H9 (cell line): ENCODE data around the gene ATP8B4. TPM values are rescaled to one million over a fixed set of nuclear protein-coding genes. Genes with fewer than 3 reads are reported as not detected.

ENCODE experiments used
- DNase-seq: peaks from one replicate; pipeline ENCODE4 v3.0.0-alpha.2; 2017
- H2AFZ ChIP-seq: one replicate; pipeline ENCODE4 v1.6.1; 2013; ENCODE audit warnings: mild to moderate bottlenecking, low read length, control low read depth, moderate library complexity
- H2AK5ac ChIP-seq: 2 replicates; pipeline ENCODE4 v1.6.1; 2013; ENCODE audit warnings: low read length, control low read depth, mixed read lengths; ENCODE audit not compliant: insufficient read length
- H2BK120ac ChIP-seq: one replicate; pipeline ENCODE4 v1.6.1; 2013; ENCODE audit warnings: low read depth, mild to moderate bottlenecking, low read length, control low read depth, inconsistent platforms; ENCODE audit not compliant: poor library complexity, severe bottlenecking
- H2BK12ac ChIP-seq: 2 replicates; pipeline ENCODE4 v1.6.1; 2013; ENCODE audit warnings: low read length, control low read depth, mixed read lengths, low read depth; ENCODE audit not compliant: insufficient read length
- H2BK15ac ChIP-seq: 2 replicates; pipeline ENCODE4 v1.6.1; 2013; ENCODE audit warnings: low read depth, low read length, control low read depth
- H2BK20ac ChIP-seq: one replicate; pipeline ENCODE4 v1.6.1; 2013; ENCODE audit warnings: low read depth, mild to moderate bottlenecking, low read length, control low read depth, inconsistent platforms; ENCODE audit not compliant: poor library complexity, severe bottlenecking
- H2BK5ac ChIP-seq: 2 replicates; pipeline ENCODE4 v1.6.1; 2013; ENCODE audit warnings: low read length, control low read depth, mixed read lengths; ENCODE audit not compliant: insufficient read length
- H3K14ac ChIP-seq: 2 replicates; pipeline ENCODE4 v1.6.1; 2013; ENCODE audit warnings: low read length, control low read depth; ENCODE audit not compliant: insufficient read depth
- H3K18ac ChIP-seq: 2 replicates; pipeline ENCODE4 v1.6.1; 2013; ENCODE audit warnings: low read depth, mild to moderate bottlenecking, mixed read lengths, low read length, control low read depth; ENCODE audit not compliant: insufficient read length
- H3K23ac ChIP-seq: 2 replicates; pipeline ENCODE4 v1.6.1; 2013; ENCODE audit warnings: low read length, control low read depth, mixed read lengths, low read depth; ENCODE audit not compliant: insufficient read length
- H3K23me2 ChIP-seq: 2 replicates; pipeline ENCODE4 v1.6.1; 2013; ENCODE audit warnings: low read depth, mild to moderate bottlenecking, mixed read lengths, low read length, control low read depth; ENCODE audit not compliant: insufficient read length, poor library complexity, severe bottlenecking
- H3K27ac ChIP-seq: 2 replicates; pipeline ENCODE4 v1.5.1; 2013; ENCODE audit warnings: low read length, control low read depth, mixed read lengths, low read depth; ENCODE audit not compliant: insufficient read length
- H3K27me3 ChIP-seq: 2 replicates; pipeline ENCODE4 v1.6.1; 2013; ENCODE audit warnings: low read length, control low read depth, inconsistent platforms; ENCODE audit not compliant: insufficient read depth
- H3K4ac ChIP-seq: 2 replicates; pipeline ENCODE4 v1.6.1; 2013; ENCODE audit warnings: low read depth, mild to moderate bottlenecking, control low read depth, inconsistent platforms, low read length, moderate library complexity
- H3K4me1 ChIP-seq: 2 replicates; pipeline ENCODE4 v1.6.1; 2013; ENCODE audit warnings: low read length, control low read depth, inconsistent platforms; ENCODE audit not compliant: insufficient read depth
- H3K4me2 ChIP-seq: 2 replicates; pipeline ENCODE4 v1.6.1; 2013; ENCODE audit warnings: low read length, control low read depth, mixed read lengths; ENCODE audit not compliant: insufficient read length, insufficient read depth
- H3K56ac ChIP-seq: 2 replicates; pipeline ENCODE4 v1.6.1; 2013; ENCODE audit warnings: low read depth, mild to moderate bottlenecking, mixed read lengths, low read length, control low read depth; ENCODE audit not compliant: insufficient read length
- H3K79me1 ChIP-seq: 2 replicates; pipeline ENCODE4 v1.6.1; 2013; ENCODE audit warnings: low read depth, mild to moderate bottlenecking, moderate library complexity, low read length, control low read depth, inconsistent platforms; ENCODE audit not compliant: insufficient read depth, poor library complexity, severe bottlenecking
- H3K79me2 ChIP-seq: 2 replicates; pipeline ENCODE4 v1.6.1; 2013; ENCODE audit warnings: low read length, control low read depth, inconsistent platforms; ENCODE audit not compliant: insufficient read depth
- H3K9ac ChIP-seq: 2 replicates; pipeline ENCODE4 v1.6.1; 2013; ENCODE audit warnings: low read length, control low read depth, mixed read lengths; ENCODE audit not compliant: insufficient read length; ENCODE audit errors: extremely low read depth
- H3K9me3 ChIP-seq: one replicate; pipeline ENCODE4 v1.6.1; 2013; ENCODE audit warnings: low read depth, low read length, inconsistent platforms; ENCODE audit not compliant: control insufficient read depth
- H3T11ph ChIP-seq: one replicate; pipeline ENCODE4 v1.6.1; 2013; ENCODE audit warnings: mild to moderate bottlenecking, low read length, control low read depth, inconsistent platforms
- H4K20me1 ChIP-seq: one replicate; pipeline ENCODE4 v1.6.1; 2013; ENCODE audit not compliant: control insufficient read depth, insufficient read length, insufficient read depth
- H4K5ac ChIP-seq: 2 replicates; pipeline ENCODE4 v1.6.1; 2013; ENCODE audit warnings: low read depth, mild to moderate bottlenecking, mixed read lengths, low read length, control low read depth; ENCODE audit not compliant: insufficient read length
- H4K8ac ChIP-seq: replicated peaks from 2 replicates; pipeline ENCODE4 v1.6.1; 2013; ENCODE audit warnings: low read length, control low read depth, mixed read lengths, low read depth; ENCODE audit not compliant: insufficient read length
- H4K91ac ChIP-seq: 2 replicates; pipeline ENCODE4 v1.6.1; 2013; ENCODE audit warnings: low read depth, mild to moderate bottlenecking, moderate library complexity, mixed read lengths, low read length, control low read depth; ENCODE audit not compliant: insufficient read length
- H3K27ac Mint-ChIP-seq, 3 experiments: 2 replicates in 2 of 3; 3 replicates in 1 of 3; pipeline ENCODE4 v1.8.0; 2020 to 2021; ENCODE audit warnings: mixed read lengths in 3 of 3, mild to moderate bottlenecking in 1 of 3, moderate library complexity in 1 of 3
- H3K27me3 Mint-ChIP-seq: 2 replicates; pipeline ENCODE4 v1.8.0; 2021; ENCODE audit warnings: low read depth, mild to moderate bottlenecking, moderate library complexity, mixed read lengths
- H3K36me3 Mint-ChIP-seq, 3 experiments: 2 replicates in 2 of 3; 3 replicates in 1 of 3; pipeline ENCODE4 v1.8.0; 2020 to 2021; ENCODE audit warnings: low read depth in 3 of 3, mixed read lengths in 3 of 3; ENCODE audit not compliant: insufficient read depth in 1 of 3
- H3K4me1 Mint-ChIP-seq, 2 experiments: 2 replicates each; pipeline ENCODE4 v1.8.0; 2020; ENCODE audit warnings: mixed read lengths in 2 of 2
- H3K4me3 Mint-ChIP-seq, 2 experiments: 2 replicates in 1 of 2; 3 replicates in 1 of 2; pipeline ENCODE4 v1.8.0; 2020 to 2021; ENCODE audit warnings: mild to moderate bottlenecking in 2 of 2, mixed read lengths in 2 of 2, moderate library complexity in 1 of 2
- H3K9me3 Mint-ChIP-seq, 2 experiments: 2 replicates in 1 of 2; 3 replicates in 1 of 2; pipeline ENCODE4 v1.8.0; 2020; ENCODE audit warnings: mild to moderate bottlenecking in 2 of 2, mixed read lengths in 2 of 2, moderate library complexity in 1 of 2
- CTCF ChIP-seq: fragments of 200-600 bp; sonication (generic); conservative IDR thresholded peaks from 3 replicates; pipeline ENCODE4 v1.8.0; 2021; ENCODE audit warnings: antibody characterized with exemption, mild to moderate bottlenecking
- WGBS: extraction: QIAGEN DNeasy Blood & Tissue Kit; methylation state at CpG from one replicate; pipeline ENCODE4 v1.1.7; 2013; ENCODE audit warnings: missing lambda C conversion rate, low lambda C conversion rate, mixed read lengths; ENCODE audit not compliant: insufficient read length; ENCODE audit errors: extremely low coverage; 5-methylcytosine and 5-hydroxymethylcytosine counted together
- total RNA-seq: library from RNA; stranded (reverse); gene quantifications from 2 replicates; pipeline ENCODE4 v1.2.1, GENCODE V29; 2021

The ATP8B4 gene
- total RNA-seq, 1 experiment from 2014 or later: 0.52 TPM

- TF ChIP-seq CTCF: no peak
- H3K4me3 Mint-ChIP-seq: no peak overlapping the region
- H3K36me3 Mint-ChIP-seq: peaks cover 2 to 4% (median 3%) of the 10 kb centered on the region in 3 experiments; a peak in 3 of 7 replicates
- H4K5ac ChIP-seq: no peak overlapping the region
- H3K14ac ChIP-seq: no peak overlapping the region
- no peak overlapping the region for H2BK5ac ChIP-seq
- peaks cover 3% of the 10 kb centered on the region; the same call in 1 of the 2 replicates for H3K4me1 ChIP-seq
- no peak overlapping the region for H3T11ph ChIP-seq
- H3K27me3 ChIP-seq: no peaks in the 10 kb centered on the region
- no peak overlapping the region for H3K9ac ChIP-seq
- H3K23ac ChIP-seq: no peak overlapping the region
- no peak overlapping the region for H4K8ac ChIP-seq
- no peak overlapping the region for H2BK15ac ChIP-seq
- no peak for DNase-seq
- no peak overlapping the region for H2BK120ac ChIP-seq
- H3K4me1 Mint-ChIP-seq: peaks cover 9 to 12% of the 10 kb centered on the region in 2 experiments
- no peaks in the 10 kb centered on the region; a peak in 2 of 5 replicates for H3K9me3 Mint-ChIP-seq
- H3K23me2 ChIP-seq: no peaks in the 10 kb centered on the region
- H3K56ac ChIP-seq: no peak overlapping the region
- WGBS: no CpG with 5 or more reads among the region's 3 CpGs
- H2AK5ac ChIP-seq: no peak overlapping the region
- no peaks in the 10 kb centered on the region for H3K79me1 ChIP-seq
- no peaks in the 10 kb centered on the region for H3K9me3 ChIP-seq
- no peaks in the 10 kb centered on the region for H3K79me2 ChIP-seq
- H4K20me1 ChIP-seq: no peaks in the 10 kb centered on the region
- no peak overlapping the region for H2BK12ac ChIP-seq
- H3K27ac ChIP-seq: no peak overlapping the region
- no peak overlapping the region for H3K4me2 ChIP-seq
- no peak overlapping the region for H3K18ac ChIP-seq
- no peak overlapping the region for H2AFZ ChIP-seq
- no peak overlapping the region for H2BK20ac ChIP-seq
- no peaks in the 10 kb centered on the region for H3K27me3 Mint-ChIP-seq
- no peak overlapping the region for H3K4ac ChIP-seq
- H3K27ac Mint-ChIP-seq: no peak overlapping the region
- H4K91ac ChIP-seq: no peak overlapping the region
Measured at GRCh38 chr15:49888734-49889133, 230.3 kb downstream of the ATP8B4 start.
